NCI-H82 treated with DMSO at 0.1 percent for 48 hours (cell line): ENCODE results near the gene ERGIC3.

Source experiments
- DNase-seq: peaks from one replicate; lab custom pipeline; 2025; ENCODE audit not compliant: unreplicated experiment; lab: John Stamatoyannopoulos, UW

Gene ERGIC3

GRCh38 chr20:35595901-35596300 lies 54.0 kb downstream of the ERGIC3 start:
- no peak for DNase-seq

GRCh38 chr20:35597186-35597585 lies 55.3 kb downstream of the ERGIC3 start:
- DNase-seq: peak; percentile 83

GRCh38 chr20:35598476-35598875 lies 56.6 kb downstream of the ERGIC3 start:
- peak; percentile 74 for DNase-seq

- DNase-seq: no peak
Measured at GRCh38 chr20:35598899-35599775, 57.3 kb downstream of the ERGIC3 start.

- no peak for DNase-seq
Measured at GRCh38 chr20:35599776-35600120, 57.9 kb downstream of the ERGIC3 start.

GRCh38 chr20:35600176-35600992 lies 58.5 kb downstream of the ERGIC3 start:
- no peak for DNase-seq

GRCh38 chr20:35600993-35601973 lies 59.4 kb downstream of the ERGIC3 start:
- DNase-seq: peak; percentile 8

GRCh38 chr20:35601990-35602389 lies 60.1 kb downstream of the ERGIC3 start:
- no peak for DNase-seq

GRCh38 chr20:35602851-35603495 lies 61.1 kb downstream of the ERGIC3 start:
- no peak for DNase-seq

- no peak for DNase-seq
Measured at GRCh38 chr20:35603695-35604448, 62.0 kb downstream of the ERGIC3 start.

- DNase-seq: no peak
Measured at GRCh38 chr20:35604449-35604747, 62.5 kb downstream of the ERGIC3 start.

GRCh38 chr20:35606127-35606526 lies 64.2 kb downstream of the ERGIC3 start:
- no peak for DNase-seq
